WTC11 (cell line): ENCODE data around the gene ACVR2A.

Experiments used
- IRF1 ChIP-seq: sonication (generic); formaldehyde crosslinking; IDR thresholded peaks from 2 replicates; pipeline ENCODE4 v1.8.0; 2023; ENCODE audit warnings: missing genetic modification reagents
- ZNF423 ChIP-seq: fragments of 250-450 bp; sonication (Bioruptor Pico); IDR thresholded peaks from 2 replicates; pipeline ENCODE4 v2.1.2; 2022; ENCODE audit warnings: mild to moderate bottlenecking, moderate library complexity
- TF ChIP-seq, protein P1 (sequence below): sonication (generic); formaldehyde crosslinking; IDR thresholded peaks from 2 replicates; pipeline ENCODE4 v1.8.1; 2023; ENCODE audit warnings: mild to moderate bottlenecking, missing genetic modification reagents

- TF ChIP-seq IRF1 (no peak), ZNF423 (CRISPR knock-in tag) (no peak)
- TF ChIP-seq, protein P1, sequence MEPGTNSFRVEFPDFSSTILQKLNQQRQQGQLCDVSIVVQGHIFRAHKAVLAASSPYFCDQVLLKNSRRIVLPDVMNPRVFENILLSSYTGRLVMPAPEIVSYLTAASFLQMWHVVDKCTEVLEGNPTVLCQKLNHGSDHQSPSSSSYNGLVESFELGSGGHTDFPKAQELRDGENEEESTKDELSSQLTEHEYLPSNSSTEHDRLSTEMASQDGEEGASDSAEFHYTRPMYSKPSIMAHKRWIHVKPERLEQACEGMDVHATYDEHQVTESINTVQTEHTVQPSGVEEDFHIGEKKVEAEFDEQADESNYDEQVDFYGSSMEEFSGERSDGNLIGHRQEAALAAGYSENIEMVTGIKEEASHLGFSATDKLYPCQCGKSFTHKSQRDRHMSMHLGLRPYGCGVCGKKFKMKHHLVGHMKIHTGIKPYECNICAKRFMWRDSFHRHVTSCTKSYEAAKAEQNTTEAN = no peak
These were observed 107.3 kb downstream of the ACVR2A start for GRCh38 chr2:147952118-147952517.
